NCI-H2107 treated with DMSO at 0.1 percent for 48 hours (cell line): ENCODE measurements around the gene CDH13.

Experiments
- DNase-seq: peaks from one replicate; lab custom pipeline; 2025; ENCODE audit not compliant: unreplicated experiment; lab: John Stamatoyannopoulos, UW

The CDH13 gene

GRCh38 chr16:83393196-83393981 lies 766.6 kb downstream of the CDH13 start:
- no peak for DNase-seq

- DNase-seq: no peak
Observed at GRCh38 chr16:83397601-83398291, 771.0 kb downstream of the CDH13 start.

GRCh38 chr16:83400234-83400633 lies 773.5 kb downstream of the CDH13 start:
- DNase-seq: no peak

- no peak for DNase-seq
Observed at GRCh38 chr16:83402160-83402814, 775.5 kb downstream of the CDH13 start.

GRCh38 chr16:83402967-83403366 lies 776.2 kb downstream of the CDH13 start:
- no peak for DNase-seq

- DNase-seq: no peak
Observed at GRCh38 chr16:83403761-83404160, 777.0 kb downstream of the CDH13 start.

- no peak for DNase-seq
Observed at GRCh38 chr16:83404261-83404660, 777.5 kb downstream of the CDH13 start.

- no peak for DNase-seq
Observed at GRCh38 chr16:83407928-83408327, 781.2 kb downstream of the CDH13 start.

GRCh38 chr16:83409347-83409746 lies 782.6 kb downstream of the CDH13 start:
- no peak for DNase-seq

- no peak for DNase-seq
Observed at GRCh38 chr16:83418565-83418964, 791.8 kb downstream of the CDH13 start.

- no peak for DNase-seq
Observed at GRCh38 chr16:83420206-83420760, 793.5 kb downstream of the CDH13 start.

- DNase-seq: no peak
Observed at GRCh38 chr16:83433201-83433600, 806.4 kb downstream of the CDH13 start.

- no peak for DNase-seq
Observed at GRCh38 chr16:83437036-83437435, 810.3 kb downstream of the CDH13 start.

GRCh38 chr16:83438326-83438725 lies 811.6 kb downstream of the CDH13 start:
- DNase-seq: no peak

- DNase-seq: no peak
Observed at GRCh38 chr16:83439412-83439811, 812.6 kb downstream of the CDH13 start.

GRCh38 chr16:83441517-83441916 lies 814.7 kb downstream of the CDH13 start:
- no peak for DNase-seq

GRCh38 chr16:83443972-83444371 lies 817.2 kb downstream of the CDH13 start:
- DNase-seq: no peak

- no peak for DNase-seq
Observed at GRCh38 chr16:83447560-83447959, 820.8 kb downstream of the CDH13 start.

GRCh38 chr16:83449861-83450260 lies 823.1 kb downstream of the CDH13 start:
- DNase-seq: no peak

- no peak for DNase-seq
Observed at GRCh38 chr16:83453977-83454376, 827.2 kb downstream of the CDH13 start.

- DNase-seq: no peak
Observed at GRCh38 chr16:83455716-83456115, 828.9 kb downstream of the CDH13 start.

GRCh38 chr16:83456934-83457333 lies 830.2 kb downstream of the CDH13 start:
- DNase-seq: no peak
